NCI-H82 (cell line): ENCODE measurements around the gene PFN2.
"Not testable (repeated sequence)": the region's sequence is repeated elsewhere in the genome, so short reads cannot be mapped to it uniquely, and the experiment has no call there.

ENCODE experiments used
- DNase-seq: peaks from one replicate; lab custom pipeline; 2025; lab: John Stamatoyannopoulos, UW

PFN2 gene

GRCh38 chr3:149970716-149971402, at the start of gene PFN2:
PFN2 (minus strand) TSS chr3:149970895; CDS start chr3:149970856, 39 bp downstream.
- DNase-seq, result peak; percentile 92

DNA sequence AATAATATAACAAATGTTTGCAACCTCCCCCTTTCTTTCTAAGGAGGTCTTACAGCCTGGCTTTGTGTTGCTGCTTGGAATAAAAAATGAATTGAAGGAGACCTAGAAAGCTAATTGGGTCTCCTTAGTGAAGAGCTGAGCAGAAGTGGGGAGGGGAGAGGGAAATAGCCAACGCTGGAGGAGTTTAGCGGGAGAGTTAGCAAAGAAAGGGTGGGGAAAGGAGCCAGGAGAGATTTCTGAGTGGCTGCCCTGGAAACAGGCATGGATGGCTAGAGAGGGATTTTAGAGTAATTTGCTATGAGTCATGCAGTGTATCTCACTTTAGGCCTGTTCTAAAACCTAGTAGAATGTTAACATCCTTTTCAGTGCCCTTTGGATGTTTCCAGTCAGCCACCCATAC, 45.2 kb upstream of the PFN2 start:
- DNase-seq, result no peak

DNA sequence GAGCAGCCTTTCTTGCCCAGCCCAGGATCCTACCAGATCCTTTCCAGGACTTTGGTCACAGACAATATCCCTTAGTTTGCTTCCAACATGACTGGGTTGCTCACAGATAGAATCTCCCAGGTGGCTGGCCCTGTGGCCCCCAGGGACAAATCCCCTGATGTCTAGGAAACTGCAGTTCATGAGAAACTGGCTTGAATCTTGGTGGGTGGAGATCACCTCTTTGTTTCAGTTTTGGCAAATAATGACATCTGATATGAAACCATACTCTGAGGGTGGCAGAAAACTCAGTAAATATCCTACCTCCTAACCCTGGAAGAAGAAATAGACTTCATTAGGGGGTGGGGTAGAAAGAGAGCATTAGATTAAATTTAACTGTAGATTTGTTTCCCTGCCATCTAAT, 44.1 kb upstream of the PFN2 start:
- DNase-seq, result no peak

DNA sequence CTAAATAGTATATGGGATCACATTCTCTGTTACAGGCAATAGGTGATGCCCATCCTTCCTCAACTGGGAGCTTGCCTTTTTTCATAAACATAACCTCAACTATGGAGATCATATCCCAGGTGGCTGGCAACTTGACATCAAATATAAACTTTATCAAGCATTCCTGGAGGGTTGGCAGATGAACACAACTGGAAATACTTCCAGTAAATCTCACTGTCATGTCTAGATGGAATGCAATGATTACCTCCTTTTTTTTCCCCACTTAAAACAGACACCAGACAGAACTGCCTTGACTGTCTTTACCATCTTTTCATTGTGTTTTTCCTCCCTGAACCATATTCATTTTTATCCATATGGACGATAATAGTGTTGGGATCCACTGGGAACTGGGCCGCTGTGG, 43.1 kb upstream of the PFN2 start:
- no peak for DNase-seq

GRCh38 chr3:150006794-150007193, 36.1 kb upstream of the PFN2 start:
- no peak for DNase-seq

DNA sequence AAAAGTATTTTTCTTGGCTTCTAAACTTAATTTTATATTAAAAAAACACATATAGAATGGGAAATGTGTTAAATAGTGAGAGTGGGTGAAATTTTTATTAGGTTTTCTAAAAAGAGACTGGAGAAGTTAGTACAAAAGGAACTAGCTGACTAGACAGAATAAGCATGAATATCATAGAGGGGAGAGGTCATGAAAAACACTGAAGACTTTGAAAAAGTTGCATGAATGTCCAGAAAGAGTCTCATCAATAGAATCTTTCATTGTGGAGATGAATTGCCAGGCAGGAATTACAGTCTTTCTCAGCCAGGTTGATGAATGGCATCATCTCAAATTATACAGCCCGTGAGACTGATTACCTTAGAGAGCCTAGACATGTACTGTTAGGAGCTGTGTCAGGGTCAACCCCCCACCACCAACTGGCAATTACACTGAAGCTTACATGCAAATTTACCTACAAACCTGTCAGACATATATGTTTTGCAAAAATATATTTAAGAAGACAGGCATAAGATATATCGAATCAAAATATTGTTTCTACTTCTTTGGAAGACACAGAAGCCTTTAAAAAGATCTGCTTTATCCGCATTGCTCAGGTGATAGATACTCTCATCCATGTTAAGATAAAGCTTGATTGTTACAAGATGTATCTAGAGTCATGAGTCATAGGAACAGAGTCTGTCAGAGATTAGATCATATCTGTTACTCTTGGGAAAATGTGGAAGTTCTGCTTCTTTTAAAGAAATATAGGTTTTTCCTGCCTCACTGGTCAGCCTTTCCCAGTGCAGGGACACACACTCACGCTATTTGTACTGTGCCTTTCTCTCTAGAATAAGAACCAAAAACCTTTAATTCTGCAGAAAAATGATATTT, 34.8 kb upstream of the PFN2 start:
- no peak for DNase-seq

- no peak for DNase-seq
These were observed 29.9 kb upstream of the PFN2 start for GRCh38 chr3:150000641-150001040.

GRCh38 chr3:149999421-149999820, 28.7 kb upstream of the PFN2 start:
- peak; percentile 56 for DNase-seq

DNA sequence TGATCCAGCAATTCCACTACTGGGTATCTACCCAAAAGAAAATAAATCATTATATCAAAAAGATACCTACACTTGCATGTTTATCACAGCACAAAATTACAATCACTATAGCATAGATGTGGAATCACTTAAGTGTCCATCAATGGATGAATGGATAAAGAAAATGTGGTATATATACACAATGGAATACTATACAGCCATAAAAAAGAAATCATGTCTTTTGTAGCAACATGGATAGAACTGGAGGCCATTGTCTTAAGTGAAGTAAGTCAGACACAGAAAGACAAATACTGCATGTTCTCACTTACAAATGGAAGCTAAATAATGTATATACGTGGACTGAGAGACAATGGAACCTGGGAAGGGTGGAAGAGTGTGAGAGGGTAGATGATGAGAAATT, 28.3 kb upstream of the PFN2 start:
- DNase-seq, result no peak

DNA sequence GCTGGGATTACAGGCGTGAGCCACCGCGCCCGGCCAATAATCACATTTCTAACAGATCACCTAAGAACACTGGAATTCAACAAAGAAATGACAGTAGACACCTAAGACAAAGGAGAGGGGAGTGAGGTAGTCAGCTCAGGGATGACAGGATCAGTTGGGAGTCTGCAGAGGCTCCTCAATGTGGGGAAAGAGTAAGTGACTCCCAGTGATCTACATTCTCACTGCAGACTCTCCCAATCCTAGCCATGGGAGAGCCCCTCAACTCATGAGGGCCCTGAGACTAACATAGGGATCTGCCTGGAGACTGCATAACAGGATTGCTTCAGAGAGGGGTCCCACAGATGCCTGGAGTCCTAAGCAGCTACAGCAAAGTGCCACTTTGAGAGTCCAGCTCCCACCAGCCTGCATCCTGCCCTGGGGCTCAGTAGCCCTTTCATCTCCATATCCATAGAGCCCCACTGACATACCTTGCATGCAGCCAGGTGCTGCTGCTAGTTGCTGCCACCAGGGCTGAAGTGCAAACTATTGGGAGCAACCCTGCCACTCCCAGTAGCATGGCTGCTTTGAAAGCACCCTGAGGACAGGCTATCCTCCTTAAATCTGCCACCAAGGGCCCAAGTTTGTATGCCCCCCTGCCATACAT, 21.8 kb upstream of the PFN2 start:
- DNase-seq, result no peak

DNA sequence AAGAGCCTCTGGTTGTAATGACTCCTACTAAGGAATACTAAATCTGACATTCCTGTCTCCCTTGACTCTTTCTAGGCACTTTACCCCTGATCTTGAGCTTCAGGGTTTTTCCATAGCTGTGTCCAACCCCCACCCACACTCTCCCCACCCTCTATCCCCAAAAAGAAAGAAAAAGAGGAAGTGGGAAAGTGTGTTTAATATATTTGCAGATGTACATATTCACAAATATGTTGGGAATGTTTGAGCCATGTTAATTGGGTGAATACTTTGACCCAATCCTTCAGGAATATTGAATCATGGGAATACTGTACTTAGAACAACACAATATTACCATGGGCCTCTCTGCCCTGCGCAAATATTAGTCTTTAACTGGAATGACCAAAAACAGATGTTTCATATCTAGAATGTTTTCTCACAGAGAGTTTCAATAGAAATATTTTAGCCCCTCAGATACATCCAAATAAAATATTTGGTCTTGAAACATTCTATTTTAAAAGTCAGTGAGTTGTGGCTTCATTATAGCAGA, 19.8 kb upstream of the PFN2 start:
- DNase-seq, result no peak

- DNase-seq, result no peak
These were observed 18.6 kb upstream of the PFN2 start for GRCh38 chr3:149989307-149989706.

DNA sequence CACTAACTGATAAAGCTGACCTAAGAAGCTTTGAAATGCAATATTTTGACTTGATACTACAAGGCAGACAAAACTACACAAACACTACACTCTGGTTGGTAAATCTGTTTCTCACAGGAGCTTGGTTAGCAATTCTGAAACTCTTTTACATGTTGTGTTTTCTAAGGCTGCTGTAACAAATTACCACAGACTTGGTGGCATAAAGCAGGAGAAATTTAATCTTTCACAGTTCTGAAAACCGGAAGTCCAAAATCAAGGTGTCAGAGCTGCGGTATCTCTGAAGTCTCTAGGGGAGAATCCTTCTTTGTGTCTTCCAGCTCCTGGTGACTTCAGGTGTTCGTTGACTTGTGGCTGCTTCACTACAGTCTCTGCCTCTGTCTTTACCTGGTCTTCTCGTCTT, 12.9 kb upstream of the PFN2 start:
- DNase-seq, result no peak

DNA sequence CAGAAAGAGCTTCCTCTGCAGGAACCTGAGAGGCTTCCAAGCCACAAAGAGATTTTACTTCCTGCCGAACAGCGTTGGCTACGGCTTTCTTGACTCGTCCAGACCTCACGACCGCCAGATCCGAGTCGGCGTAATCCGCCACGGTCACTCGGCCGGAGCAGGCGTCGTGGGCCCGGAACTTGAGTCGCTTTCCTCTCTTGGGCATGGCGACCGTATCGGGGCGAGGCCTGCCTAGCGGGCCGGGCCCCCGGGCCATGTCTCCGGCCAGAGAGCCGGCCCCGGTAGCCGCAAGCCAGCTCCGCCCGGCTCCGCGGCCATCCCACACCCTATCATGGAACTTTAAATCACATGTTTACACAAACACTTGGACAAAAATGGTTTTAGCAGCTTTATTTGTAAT, 12.4 kb upstream of the PFN2 start:
- not testable (repeated sequence) for DNase-seq

DNA sequence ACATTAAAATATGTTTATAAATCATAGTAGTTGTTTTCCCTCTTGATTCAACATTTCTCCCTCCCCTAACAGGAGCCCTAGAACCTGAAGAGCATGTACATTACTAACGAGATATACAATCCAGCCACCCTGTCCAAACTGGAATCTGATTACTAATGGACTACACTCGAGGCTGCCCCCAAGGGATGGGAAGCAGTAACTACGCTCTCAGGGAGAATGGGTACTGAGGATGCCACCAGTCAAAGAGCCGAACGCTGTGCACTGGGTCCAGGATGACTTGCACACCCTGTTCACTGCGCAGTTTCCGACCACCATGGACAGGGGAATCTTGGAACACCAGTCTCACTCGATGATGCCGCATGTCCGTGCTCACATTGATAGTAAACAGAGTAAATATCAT, 11.3 kb upstream of the PFN2 start:
- DNase-seq, result not testable (repeated sequence)

GRCh38 chr3:149977386-149977785, 6.7 kb upstream of the PFN2 start:
- DNase-seq, result no peak

DNA sequence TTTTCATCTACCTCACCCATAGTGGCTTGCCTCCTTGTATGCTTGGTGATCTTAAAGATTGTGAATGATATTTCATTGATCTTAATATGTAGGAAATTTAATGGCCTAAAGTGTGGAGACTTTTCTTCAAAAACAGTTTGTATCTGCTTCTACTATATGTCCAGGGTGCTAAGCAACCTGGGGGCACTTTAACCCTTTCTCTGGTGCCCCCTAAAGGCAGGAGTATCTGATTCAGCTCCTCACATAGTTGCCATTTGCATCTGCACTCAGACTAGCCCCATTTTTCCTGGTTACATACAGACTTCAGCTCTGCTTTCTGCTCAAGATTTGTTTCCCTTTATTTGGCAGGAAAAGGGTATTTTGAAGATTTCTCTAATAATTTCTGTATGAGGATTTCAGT, 5.2 kb upstream of the PFN2 start:
- peak; percentile 65 for DNase-seq

DNA sequence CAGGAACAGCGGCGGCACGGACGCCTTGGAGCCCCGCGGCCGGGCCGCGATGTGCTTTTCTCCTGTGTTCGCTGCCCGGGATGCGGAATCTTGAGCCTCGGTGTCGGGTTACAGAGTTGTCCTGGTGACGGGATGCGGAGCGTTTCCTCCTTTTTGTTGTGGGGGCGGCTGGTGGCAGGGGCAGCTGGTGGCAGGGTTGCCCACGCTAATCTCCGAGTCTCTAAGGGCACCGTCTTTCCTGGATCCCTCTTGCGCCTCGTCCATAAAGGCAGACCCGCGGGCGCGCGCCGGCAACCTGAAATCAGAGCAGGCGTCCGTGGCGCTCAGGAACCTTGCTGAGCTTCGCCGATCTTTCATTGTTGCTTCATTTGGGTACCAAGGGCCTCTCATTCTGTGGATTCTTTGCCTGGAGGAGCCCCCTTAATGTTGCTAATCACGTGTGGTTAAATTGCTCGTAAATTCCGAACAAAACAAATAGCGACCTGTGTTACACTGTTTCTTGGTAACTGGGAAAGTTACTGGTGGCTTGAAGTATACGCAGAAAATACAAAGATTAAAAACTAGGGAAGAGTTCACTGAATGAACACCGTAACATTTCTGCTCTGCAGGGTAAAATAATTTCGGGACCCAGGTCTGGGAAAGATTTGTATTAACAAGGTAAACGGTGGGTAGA, 844 bp upstream of the PFN2 start:
- DNase-seq, result peak; percentile 91

DNA sequence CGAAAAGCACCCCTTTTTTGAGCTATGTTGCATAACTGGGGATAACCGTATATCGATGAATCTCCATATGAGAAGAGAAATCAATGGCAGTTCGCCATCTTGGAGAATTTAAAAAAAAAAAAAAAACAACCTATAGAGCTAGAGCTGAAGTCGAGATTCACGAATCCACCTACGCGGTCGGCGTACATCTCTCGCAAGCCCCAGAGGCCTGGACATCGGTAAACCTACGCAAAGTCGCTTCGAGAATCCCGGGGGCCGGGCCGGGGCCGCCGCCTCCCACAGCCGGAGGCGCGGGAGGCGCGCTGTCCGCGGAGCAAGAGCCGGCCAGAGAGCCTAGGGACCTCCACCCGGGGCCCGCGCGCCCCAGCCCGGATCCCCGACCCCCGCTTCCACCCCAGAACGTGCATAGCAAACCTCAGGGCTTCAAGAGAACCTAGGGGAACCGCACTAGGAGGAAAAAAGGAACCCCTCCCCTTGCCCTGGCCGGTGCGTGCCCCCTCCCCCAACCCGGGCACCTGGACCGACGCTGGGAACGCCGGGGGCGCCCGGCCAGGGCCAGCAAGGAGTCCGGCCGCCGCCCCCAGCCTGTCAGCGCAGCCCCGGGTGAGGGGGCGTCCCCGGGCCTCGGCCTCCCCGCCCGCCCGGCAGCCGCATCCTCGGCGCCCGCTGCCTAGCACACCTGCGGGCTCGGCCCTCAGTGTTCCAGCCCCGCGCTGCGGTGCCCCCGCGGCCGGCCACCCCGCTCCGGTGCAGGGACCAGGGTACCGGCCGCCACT, 567 bp downstream of the PFN2 start:
- peak; percentile 77 for DNase-seq

GRCh38 chr3:149969110-149969939, 1.4 kb downstream of the PFN2 start:
- peak; percentile 90 for DNase-seq
